ENCODE data around the gene BCR. TPM values are rescaled to one million over a fixed set of nuclear protein-coding genes. Genes with fewer than 3 reads are reported as not detected.

Gene BCR
- total RNA-seq, 1 experiment from 2014 or later = 129 TPM

GRCh38 chr22:23251445-23252093 is 71.3 kb downstream of the BCR start:
- Mint-ChIP-seq H3K4me1 (peaks cover 65% of the 10 kb centered on the region), H3K4me3 (no peak overlapping the region), H3K27me3 (ENCODE audit: low read depth) (no peaks in the 10 kb centered on the region), H3K27ac (peak overlapping the region; percentile 19; the same call in 1 of the 2 replicates), H3K36me3 (peaks cover 26% of the 10 kb centered on the region), H3K9me3 (no peaks in the 10 kb centered on the region)
- ChIA-PET POLR2A (no interaction called here), CTCF (interaction anchor here (1.0 to 3.6 kb wide), 5 partner anchors 8 to 68 kb away, joined by 4 to 16 read pairs (median 10); no protein-coding TSS in a partner anchor)
- TF ChIP-seq SMAD4 (CRISPR knock-in tag; IDR thresholded peaks at IDR 0.05) (no peak), MAX (CRISPR knock-in tag; IDR thresholded peaks at IDR 0.05) (0 out of 2 replicates have a peak, but pooled peaks have one; percentile 22)
- DNase-seq (ENCODE audit: low spot score) = no peak
- no peak for ATAC-seq

DNA sequence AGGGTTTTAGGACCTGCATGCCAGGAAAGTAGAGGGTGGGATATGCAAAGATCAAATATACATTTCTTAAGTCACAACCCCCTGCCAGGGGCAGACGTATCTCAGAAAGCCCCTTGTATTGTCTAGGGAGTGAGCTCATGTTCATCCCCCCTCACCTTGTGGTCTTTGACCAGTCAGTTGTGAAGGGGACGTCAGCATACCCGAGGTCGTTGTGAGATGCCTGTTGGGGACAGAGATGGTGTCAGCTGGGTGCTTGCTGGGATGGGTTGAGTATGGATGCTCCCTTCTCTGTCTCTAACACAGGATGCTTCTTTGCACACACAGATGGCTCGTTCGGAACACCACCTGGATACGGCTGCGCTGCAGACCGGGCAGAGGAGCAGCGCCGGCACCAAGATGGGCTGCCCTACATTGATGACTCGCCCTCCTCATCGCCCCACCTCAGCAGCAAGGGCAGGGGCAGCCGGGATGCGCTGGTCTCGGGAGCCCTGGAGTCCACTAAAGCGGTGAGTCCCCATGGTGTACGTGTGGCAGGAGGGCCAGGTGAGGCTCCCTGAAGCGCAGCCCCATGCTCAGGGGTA is 73.3 kb downstream of the BCR start:
- no peak for DNase-seq (ENCODE audit: low spot score)
- Mint-ChIP-seq H3K27me3 (ENCODE audit: low read depth) (no peaks in the 10 kb centered on the region), H3K4me1 (peaks cover 47% of the 10 kb centered on the region), H3K9me3 (no peaks in the 10 kb centered on the region), H3K36me3 (peaks cover 21% of the 10 kb centered on the region), H3K4me3 (no peak overlapping the region), H3K27ac (peak overlapping the region; percentile 15; the same call in 1 of the 2 replicates)
- ChIA-PET POLR2A (no interaction called here), CTCF (interaction anchor here (1.4 to 3.6 kb wide), 2 partner anchors 11 to 97 kb away, joined by 5 to 16 read pairs; no protein-coding TSS in a partner anchor)
- ATAC-seq = no peak
- TF ChIP-seq MYBL2 (CRISPR knock-in tag; IDR thresholded peaks at IDR 0.05) = no peak
- no peak for TF ChIP-seq GTF2I (CRISPR knock-in tag; conservative IDR thresholded peaks at IDR 0.05)
- no peak for TF ChIP-seq ZNF671 (CRISPR knock-in tag; IDR thresholded peaks at IDR 0.05)
- TF ChIP-seq HMGA2 (CRISPR knock-in tag; IDR thresholded peaks at IDR 0.05) = no peak
- TF ChIP-seq ETV6 (CRISPR knock-in tag; IDR thresholded peaks at IDR 0.05) = no peak
- no peak for TF ChIP-seq ATF1 (CRISPR knock-in tag; IDR thresholded peaks at IDR 0.05)
- TF ChIP-seq NFE2L1 (CRISPR knock-in tag; IDR thresholded peaks at IDR 0.05) = no peak

DNA sequence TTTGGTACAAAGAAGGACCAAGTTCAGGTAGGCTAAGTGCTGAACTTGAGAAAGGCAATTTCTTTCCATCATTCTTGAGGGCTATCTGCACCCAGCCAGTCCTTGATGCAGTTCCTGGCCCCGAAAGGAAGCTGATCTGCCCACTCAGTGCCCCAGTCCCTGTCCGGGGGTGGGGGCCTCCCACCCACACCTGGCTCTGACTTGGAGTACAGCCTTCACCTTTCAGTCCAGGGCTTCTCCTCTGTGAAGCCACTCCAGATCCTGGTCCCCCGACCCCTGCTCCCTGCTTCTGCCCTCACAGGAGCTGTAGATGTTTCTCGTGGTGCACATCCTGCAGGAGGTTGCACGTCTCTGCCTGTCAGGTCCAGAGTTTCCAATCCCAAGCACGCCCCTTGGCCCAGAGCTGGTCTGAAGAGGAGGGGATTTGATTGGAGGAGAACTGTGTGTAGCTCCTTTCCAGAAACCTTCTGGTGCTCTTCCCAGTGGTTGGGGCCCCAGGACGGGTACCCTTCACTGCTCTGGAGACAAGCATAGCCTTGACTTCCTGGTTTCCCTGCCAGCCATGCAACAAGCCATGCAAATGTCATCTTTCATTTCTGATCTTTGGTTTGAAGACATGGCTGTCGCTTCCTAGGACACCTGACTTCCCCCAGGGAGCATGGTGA is 75.3 kb downstream of the BCR start:
- ATAC-seq (no peak), DNase-seq (ENCODE audit: low spot score) (no peak)
- Mint-ChIP-seq H3K36me3 (peaks cover 17% of the 10 kb centered on the region), H3K27ac (peak overlapping the region; percentile 68; the same call in 1 of the 2 replicates), H3K27me3 (ENCODE audit: low read depth) (no peaks in the 10 kb centered on the region), H3K4me3 (no peak overlapping the region), H3K9me3 (no peaks in the 10 kb centered on the region), H3K4me1 (peaks cover 38% of the 10 kb centered on the region)
- ChIA-PET CTCF (interaction anchor here (0.5 to 1.2 kb wide), 4 partner anchors 13 to 99 kb away, joined by 3 to 5 read pairs (median 4); no protein-coding TSS in a partner anchor), POLR2A (no interaction called here)
- TF ChIP-seq GTF2I (CRISPR knock-in tag; conservative IDR thresholded peaks at IDR 0.05) = no peak
- TF ChIP-seq, protein P1, sequence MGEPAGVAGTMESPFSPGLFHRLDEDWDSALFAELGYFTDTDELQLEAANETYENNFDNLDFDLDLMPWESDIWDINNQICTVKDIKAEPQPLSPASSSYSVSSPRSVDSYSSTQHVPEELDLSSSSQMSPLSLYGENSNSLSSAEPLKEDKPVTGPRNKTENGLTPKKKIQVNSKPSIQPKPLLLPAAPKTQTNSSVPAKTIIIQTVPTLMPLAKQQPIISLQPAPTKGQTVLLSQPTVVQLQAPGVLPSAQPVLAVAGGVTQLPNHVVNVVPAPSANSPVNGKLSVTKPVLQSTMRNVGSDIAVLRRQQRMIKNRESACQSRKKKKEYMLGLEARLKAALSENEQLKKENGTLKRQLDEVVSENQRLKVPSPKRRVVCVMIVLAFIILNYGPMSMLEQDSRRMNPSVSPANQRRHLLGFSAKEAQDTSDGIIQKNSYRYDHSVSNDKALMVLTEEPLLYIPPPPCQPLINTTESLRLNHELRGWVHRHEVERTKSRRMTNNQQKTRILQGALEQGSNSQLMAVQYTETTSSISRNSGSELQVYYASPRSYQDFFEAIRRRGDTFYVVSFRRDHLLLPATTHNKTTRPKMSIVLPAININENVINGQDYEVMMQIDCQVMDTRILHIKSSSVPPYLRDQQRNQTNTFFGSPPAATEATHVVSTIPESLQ (CRISPR knock-in tag; IDR thresholded peaks at IDR 0.05) = no peak
- TF ChIP-seq, protein P2, sequence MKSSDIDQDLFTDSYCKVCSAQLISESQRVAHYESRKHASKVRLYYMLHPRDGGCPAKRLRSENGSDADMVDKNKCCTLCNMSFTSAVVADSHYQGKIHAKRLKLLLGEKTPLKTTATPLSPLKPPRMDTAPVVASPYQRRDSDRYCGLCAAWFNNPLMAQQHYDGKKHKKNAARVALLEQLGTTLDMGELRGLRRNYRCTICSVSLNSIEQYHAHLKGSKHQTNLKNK (CRISPR knock-in tag; IDR thresholded peaks at IDR 0.05) = no peak
- no peak for TF ChIP-seq AR (CRISPR knock-in tag; IDR thresholded peaks at IDR 0.05)
- TF ChIP-seq SMAD4 (CRISPR knock-in tag; IDR thresholded peaks at IDR 0.05) = no peak
- TF ChIP-seq NR2C2 (CRISPR knock-in tag; IDR thresholded peaks at IDR 0.05) = no peak
- TF ChIP-seq, protein P3, sequence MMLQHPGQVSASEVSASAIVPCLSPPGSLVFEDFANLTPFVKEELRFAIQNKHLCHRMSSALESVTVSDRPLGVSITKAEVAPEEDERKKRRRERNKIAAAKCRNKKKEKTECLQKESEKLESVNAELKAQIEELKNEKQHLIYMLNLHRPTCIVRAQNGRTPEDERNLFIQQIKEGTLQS (CRISPR knock-in tag; conservative IDR thresholded peaks at IDR 0.05) = no peak
- TF ChIP-seq ZSCAN18 (CRISPR knock-in tag; IDR thresholded peaks at IDR 0.05) = no peak
- TF ChIP-seq CREM (CRISPR knock-in tag; IDR thresholded peaks at IDR 0.05) = no peak
- no peak for TF ChIP-seq GRHL2 (CRISPR knock-in tag; IDR thresholded peaks at IDR 0.05; ENCODE audit: insufficient replicate concordance, severe bottlenecking)
- no peak for TF ChIP-seq E2F5 (CRISPR knock-in tag; IDR thresholded peaks at IDR 0.05)
- TF ChIP-seq, protein P4, sequence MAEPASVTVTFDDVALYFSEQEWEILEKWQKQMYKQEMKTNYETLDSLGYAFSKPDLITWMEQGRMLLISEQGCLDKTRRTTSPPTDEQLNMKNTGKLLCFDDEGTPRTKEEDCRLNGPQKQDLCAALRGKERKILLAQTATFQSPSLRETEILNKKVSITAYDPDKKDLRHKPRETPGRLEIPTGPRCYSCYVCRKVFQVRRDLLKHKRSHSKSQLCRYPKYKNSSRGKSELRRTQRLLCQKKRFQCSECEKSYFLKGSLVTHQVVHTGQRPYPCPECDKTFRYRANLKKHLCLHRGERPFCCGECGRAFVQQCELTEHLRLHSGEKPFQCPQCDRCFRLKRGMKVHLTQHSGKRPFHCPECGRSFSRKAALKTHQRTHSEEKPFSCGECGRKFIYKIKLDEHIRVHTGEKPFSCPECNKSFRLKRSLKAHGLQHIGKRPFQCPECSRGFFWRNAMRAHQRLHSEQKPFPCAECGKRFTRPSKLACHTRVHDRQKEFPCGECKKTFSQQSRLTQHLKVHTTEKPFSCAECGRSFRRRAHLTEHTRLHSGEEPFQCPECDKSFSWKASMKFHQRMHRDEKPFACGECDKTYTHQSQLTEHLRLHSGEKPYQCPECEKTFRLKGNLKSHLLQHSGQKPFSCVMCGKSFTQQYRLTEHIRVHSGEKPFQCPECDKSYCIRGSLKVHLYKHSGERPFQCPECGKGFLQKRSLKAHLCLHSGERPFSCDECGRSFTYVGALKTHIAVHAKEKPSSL (CRISPR knock-in tag; conservative IDR thresholded peaks at IDR 0.05) = no peak

Measured in WTC11 (cell line).